Cardiac muscle cell (in vitro differentiated cells and primary cell): ENCODE data around the gene TAL1. TPM values are rescaled to one million over a fixed set of nuclear protein-coding genes. Genes with fewer than 3 reads are reported as not detected.

Experiments
- DNase-seq, 2 donors: peaks; one replicate each; pipeline versions ENCODE4 v3.0.0 to v3.0.0-alpha.2; 2010 to 2017; ENCODE audit warnings: low read depth in 1 of 2, low spot score in 1 of 2
- H3K27ac ChIP-seq: fragments of 200-600 bp; sonication (generic); 2 replicates; pipeline ENCODE4 v1.5.1; 2016
- H3K27me3 ChIP-seq: fragments of 200-600 bp; sonication (generic); 2 replicates; pipeline ENCODE4 v1.6.0; 2016; ENCODE audit warnings: control low read depth
- H3K36me3 ChIP-seq: fragments of 200-600 bp; sonication (generic); 2 replicates; pipeline ENCODE4 v1.5.1; 2016; ENCODE audit warnings: control low read depth
- H3K4me1 ChIP-seq: fragments of 200-600 bp; sonication (generic); 2 replicates; pipeline ENCODE4 v1.8.1; 2017; ENCODE audit warnings: low read depth, mild to moderate bottlenecking, mixed run types
- H3K4me3 ChIP-seq: fragments of 200-600 bp; sonication (generic); 2 replicates; pipeline ENCODE4 v1.5.1; 2016; ENCODE audit warnings: mild to moderate bottlenecking
- H3K9me3 ChIP-seq: fragments of 200-600 bp; sonication (generic); 2 replicates; pipeline ENCODE4 v1.5.1; 2017; ENCODE audit warnings: low read depth, mild to moderate bottlenecking, control low read depth
- polyA plus RNA-seq: library from polyadenylated mRNA; unstranded; fragments of >200 nt; fragmentation: Nextera tagmentation; extraction: Ambion mirVana; gene quantifications from 2 replicates; pipeline ENCODE4 v1.2.1, GENCODE V29; 2016
- total RNA-seq: library from RNA; depleted of rRNA; stranded (reverse); fragments of >200 nt; gene quantifications from 2 replicates; pipeline ENCODE4 v1.2.3, GENCODE V29; 2016
- TF ChIP-seq, protein P1 (sequence below): IDR thresholded peaks from 2 replicates; pipeline ENCODE4 v1.5.1; 2012; ENCODE audit warnings: low read depth, mild to moderate bottlenecking, low read length

The TAL1 gene
- total and polyA plus RNA-seq, 2 experiments from 2014 or later: 0.30 to 0.32 TPM

DNA sequence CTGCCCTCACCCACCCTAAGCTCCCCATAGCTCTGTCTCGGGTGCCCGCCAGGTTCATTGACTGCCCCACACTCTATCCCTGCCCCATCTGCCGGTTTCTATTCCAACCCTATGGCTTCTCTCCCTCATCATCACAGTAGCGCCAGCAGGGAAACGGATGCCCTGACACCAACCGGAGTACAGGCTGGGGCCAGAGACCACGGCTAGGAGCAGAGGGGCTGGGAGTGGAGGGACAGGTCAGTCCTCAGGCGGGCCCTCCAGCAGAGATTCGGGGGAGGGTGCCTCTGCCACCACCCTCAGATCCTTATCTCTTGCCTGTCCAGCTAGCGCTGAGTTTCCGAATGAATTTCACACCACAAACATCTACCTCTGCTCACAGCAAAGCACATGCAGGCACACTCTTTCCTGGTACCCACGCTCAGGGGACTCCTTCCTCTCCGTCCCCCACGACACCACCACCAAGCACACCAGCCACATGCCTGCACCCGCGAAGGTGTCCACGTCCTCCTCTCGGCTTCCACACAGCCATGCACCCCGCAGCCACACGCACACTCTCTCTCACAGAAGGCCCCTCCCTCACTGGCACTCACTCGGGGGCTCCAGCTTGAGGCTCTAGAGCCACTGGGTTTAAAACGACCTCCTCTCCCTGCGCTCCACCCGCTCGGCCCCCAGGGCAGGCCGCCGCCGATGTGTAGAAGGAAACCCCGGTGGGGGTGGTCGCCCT is 7.2 kb downstream of the TAL1 start:
- TF ChIP-seq, protein P1, sequence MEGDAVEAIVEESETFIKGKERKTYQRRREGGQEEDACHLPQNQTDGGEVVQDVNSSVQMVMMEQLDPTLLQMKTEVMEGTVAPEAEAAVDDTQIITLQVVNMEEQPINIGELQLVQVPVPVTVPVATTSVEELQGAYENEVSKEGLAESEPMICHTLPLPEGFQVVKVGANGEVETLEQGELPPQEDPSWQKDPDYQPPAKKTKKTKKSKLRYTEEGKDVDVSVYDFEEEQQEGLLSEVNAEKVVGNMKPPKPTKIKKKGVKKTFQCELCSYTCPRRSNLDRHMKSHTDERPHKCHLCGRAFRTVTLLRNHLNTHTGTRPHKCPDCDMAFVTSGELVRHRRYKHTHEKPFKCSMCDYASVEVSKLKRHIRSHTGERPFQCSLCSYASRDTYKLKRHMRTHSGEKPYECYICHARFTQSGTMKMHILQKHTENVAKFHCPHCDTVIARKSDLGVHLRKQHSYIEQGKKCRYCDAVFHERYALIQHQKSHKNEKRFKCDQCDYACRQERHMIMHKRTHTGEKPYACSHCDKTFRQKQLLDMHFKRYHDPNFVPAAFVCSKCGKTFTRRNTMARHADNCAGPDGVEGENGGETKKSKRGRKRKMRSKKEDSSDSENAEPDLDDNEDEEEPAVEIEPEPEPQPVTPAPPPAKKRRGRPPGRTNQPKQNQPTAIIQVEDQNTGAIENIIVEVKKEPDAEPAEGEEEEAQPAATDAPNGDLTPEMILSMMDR: no peak
- Histone ChIP-seq H3K9me3 (no peaks in the 10 kb centered on the region), H3K4me1 (no peaks in the 10 kb centered on the region), H3K4me3 (peak overlapping the region; percentile 17), H3K36me3 (no peaks in the 10 kb centered on the region), H3K27ac (no peak overlapping the region), H3K27me3 (peaks cover 100% of the 10 kb centered on the region)
- no peak for DNase-seq

DNA sequence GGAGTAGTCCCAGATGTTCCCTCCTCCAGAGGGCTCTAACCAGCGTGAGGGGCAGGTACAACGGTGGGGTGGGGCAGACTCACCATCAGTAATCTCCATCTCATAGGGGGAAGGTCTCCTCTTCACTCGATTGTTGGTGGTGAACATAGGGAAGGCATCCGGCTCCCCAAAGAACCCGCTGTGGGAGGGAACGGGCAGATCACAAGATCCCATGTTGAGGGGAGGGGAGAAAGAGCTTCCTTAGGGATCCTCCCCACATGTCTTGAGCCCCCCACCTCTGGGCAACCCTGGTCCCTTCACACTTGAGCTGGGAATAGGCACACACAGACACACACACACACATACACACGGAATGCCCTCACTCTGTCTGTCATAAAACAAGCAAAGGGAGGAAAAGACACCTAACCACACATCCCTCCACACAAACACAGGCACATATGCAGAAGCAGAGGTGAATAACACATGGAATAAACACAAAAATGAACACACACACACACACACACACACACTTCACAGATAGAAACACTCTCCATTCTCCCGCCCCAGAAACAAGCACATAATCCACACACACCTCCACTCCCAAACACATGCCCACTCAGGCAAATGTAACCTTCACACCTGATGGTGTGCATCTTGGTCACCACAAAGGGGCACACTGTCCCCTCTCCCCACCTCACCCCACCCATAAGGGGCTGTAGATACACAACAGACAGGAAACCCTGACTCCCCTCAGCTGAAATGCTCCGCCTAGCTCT is 7.9 kb downstream of the TAL1 start:
- DNase-seq: no peak
- H3K4me1 ChIP-seq: no peaks in the 10 kb centered on the region
- no peaks in the 10 kb centered on the region for H3K36me3 ChIP-seq
- H3K9me3 ChIP-seq: no peaks in the 10 kb centered on the region
- TF ChIP-seq, protein P1: no peak
- no peak overlapping the region for H3K27ac ChIP-seq
- peaks cover 100% of the 10 kb centered on the region for H3K27me3 ChIP-seq
- no peak overlapping the region for H3K4me3 ChIP-seq

DNA sequence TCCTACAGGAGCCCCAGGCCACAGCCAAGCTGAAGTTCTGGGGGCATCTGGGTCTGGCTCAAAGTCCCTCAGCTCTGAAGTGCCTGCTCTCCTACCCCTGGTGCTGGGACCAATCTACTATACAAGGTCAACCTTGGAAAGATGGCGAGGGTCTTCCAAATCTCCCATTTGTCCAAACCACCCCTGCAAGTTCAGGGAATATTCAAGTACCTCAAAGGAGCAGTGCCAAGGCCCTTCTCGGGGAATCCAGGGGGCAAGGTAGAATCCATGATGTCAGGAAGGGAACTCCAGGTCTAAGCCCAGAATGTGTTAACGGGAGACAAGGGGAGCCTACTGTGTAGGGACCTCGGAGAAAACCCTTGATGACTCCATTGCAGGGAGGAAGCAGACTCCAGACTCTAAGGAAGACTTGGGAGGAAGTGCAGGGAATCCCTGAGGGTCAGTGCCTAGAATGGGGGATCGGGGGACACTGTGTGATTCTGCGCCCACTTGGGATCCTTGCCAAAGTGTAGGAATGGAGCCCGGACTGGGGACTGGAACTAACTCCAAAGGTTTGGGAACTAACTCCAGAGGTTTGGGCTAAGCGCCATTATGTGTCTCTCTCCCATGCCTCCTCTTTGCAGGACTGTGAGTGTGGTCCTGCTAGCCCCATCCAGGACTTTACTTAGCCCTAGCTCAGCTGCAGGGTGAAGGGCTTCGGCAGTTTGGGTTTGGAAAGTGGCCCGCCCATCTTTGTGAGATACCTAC is 8.7 kb downstream of the TAL1 start:
- Histone ChIP-seq H3K36me3 (no peaks in the 10 kb centered on the region), H3K4me1 (no peaks in the 10 kb centered on the region), H3K4me3 (no peak overlapping the region), H3K9me3 (no peaks in the 10 kb centered on the region), H3K27ac (no peak overlapping the region), H3K27me3 (peaks cover 99% of the 10 kb centered on the region)
- DNase-seq: no peak
- TF ChIP-seq, protein P1: no peak

DNA sequence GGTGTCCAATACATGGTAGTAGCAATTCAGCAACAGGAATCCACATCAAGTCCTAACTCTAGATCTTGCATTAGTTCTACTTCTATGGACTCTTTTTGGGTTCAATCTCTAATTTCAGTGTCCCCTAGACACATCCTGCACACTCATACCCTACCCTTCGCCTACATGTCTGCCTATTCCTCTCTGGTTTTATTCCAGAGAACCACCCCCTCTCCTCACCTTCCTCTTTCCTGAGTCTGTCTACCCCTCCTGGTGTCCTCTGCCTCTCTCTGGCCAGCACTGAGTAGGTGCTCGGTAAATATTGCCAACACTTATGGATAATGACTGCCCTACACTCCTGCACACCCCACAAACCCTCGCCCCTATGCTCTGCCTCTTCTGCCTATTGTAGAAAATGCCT is 9.5 kb downstream of the TAL1 start:
- DNase-seq: no peak
- Histone ChIP-seq H3K27me3 (peaks cover 99% of the 10 kb centered on the region), H3K4me1 (no peaks in the 10 kb centered on the region), H3K36me3 (no peaks in the 10 kb centered on the region), H3K4me3 (no peak overlapping the region), H3K27ac (no peak overlapping the region), H3K9me3 (no peaks in the 10 kb centered on the region)
- TF ChIP-seq, protein P1: no peak

DNA sequence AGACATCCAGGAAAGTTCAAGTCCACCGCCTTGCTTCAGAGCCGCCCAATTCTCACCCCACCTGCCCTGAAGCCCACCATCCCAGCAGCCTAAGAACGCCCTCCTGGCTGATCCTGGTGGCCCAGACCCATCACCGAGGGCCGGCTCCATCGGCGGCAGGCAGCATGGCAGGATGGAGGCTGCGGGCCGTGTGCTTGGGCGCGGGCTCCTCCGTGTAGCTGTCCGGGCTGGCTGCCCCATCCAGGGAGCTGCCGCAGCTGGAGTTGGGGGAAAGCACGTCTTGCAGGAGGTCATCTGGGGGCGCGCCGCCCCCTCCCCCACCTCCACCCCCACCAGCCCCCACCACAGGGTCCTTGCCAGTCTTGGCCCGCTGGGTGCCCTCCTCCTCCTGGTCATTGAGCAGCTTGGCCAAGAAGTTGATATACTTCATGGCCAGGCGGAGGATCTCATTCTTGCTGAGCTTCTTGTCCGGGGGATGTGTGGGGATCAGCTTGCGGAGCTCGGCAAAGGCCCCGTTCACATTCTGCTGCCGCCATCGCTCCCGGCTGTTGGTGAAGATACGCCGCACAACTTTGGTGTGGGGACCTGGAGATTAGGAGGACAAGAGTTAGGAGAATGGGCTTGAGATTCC is 12.3 kb downstream of the TAL1 start:
- no peak overlapping the region for H3K27ac ChIP-seq
- H3K27me3 ChIP-seq: peaks cover 72% of the 10 kb centered on the region
- no peaks in the 10 kb centered on the region for H3K4me1 ChIP-seq
- no peak overlapping the region for H3K4me3 ChIP-seq
- DNase-seq: no peak
- no peaks in the 10 kb centered on the region for H3K36me3 ChIP-seq
- no peaks in the 10 kb centered on the region for H3K9me3 ChIP-seq
- TF ChIP-seq, protein P1: no peak
